Measurements from ENCODE around the gene SH3BP2.

SH3BP2 gene

GRCh38 chr4:2860391-2861348 is 67.8 kb downstream of the SH3BP2 start:
- DNase-seq, result no peak

- no peak for DNase-seq
Observed at GRCh38 chr4:2861631-2862436, 68.9 kb downstream of the SH3BP2 start.

- no peak for DNase-seq
Observed at GRCh38 chr4:2862528-2862927, 69.6 kb downstream of the SH3BP2 start.

- no peak for DNase-seq
Observed at GRCh38 chr4:2863649-2864048, 70.8 kb downstream of the SH3BP2 start.

- no peak for DNase-seq
Observed at GRCh38 chr4:2865196-2865780, 72.4 kb downstream of the SH3BP2 start.

GRCh38 chr4:2866160-2866861 is 73.4 kb downstream of the SH3BP2 start:
- DNase-seq, result no peak

GRCh38 chr4:2866891-2867290 is 74.0 kb downstream of the SH3BP2 start:
- DNase-seq, result no peak

GRCh38 chr4:2867758-2868491 is 75.0 kb downstream of the SH3BP2 start:
- DNase-seq, result no peak

GRCh38 chr4:2868877-2869487 is 76.1 kb downstream of the SH3BP2 start:
- DNase-seq, result no peak

- no peak for DNase-seq
Observed at GRCh38 chr4:2869659-2870058, 76.8 kb downstream of the SH3BP2 start.

GRCh38 chr4:2870082-2870481 is 77.2 kb downstream of the SH3BP2 start:
- no peak for DNase-seq

- DNase-seq, result no peak
Observed at GRCh38 chr4:2871466-2871865, 78.6 kb downstream of the SH3BP2 start.

- no peak for DNase-seq
Observed at GRCh38 chr4:2871911-2872310, 79.0 kb downstream of the SH3BP2 start.

- no peak for DNase-seq
Observed at GRCh38 chr4:2873329-2873728, 80.4 kb downstream of the SH3BP2 start.

- DNase-seq, result no peak
Observed at GRCh38 chr4:2874861-2875260, 82.0 kb downstream of the SH3BP2 start.

- DNase-seq, result no peak
Observed at GRCh38 chr4:2875556-2875955, 82.7 kb downstream of the SH3BP2 start.

- no peak for DNase-seq
Observed at GRCh38 chr4:2878346-2878745, 85.5 kb downstream of the SH3BP2 start.

- no peak for DNase-seq
Observed at GRCh38 chr4:2879026-2879425, 86.1 kb downstream of the SH3BP2 start.

- no peak for DNase-seq
Observed at GRCh38 chr4:2881431-2881830, 88.5 kb downstream of the SH3BP2 start.

- no peak for DNase-seq
Observed at GRCh38 chr4:2882341-2882740, 89.5 kb downstream of the SH3BP2 start.

GRCh38 chr4:2886161-2886560 is 93.3 kb downstream of the SH3BP2 start:
- no peak for DNase-seq

- no peak for DNase-seq
Observed at GRCh38 chr4:2886622-2887021, 93.7 kb downstream of the SH3BP2 start.
